H1 (cell line): ENCODE measurements around the gene AMPD3. TPM values are rescaled to one million over a fixed set of nuclear protein-coding genes. Genes with fewer than 3 reads are reported as not detected.

Source experiments
- CTCF ChIA-PET: fragments of 300-600 bp; sonication (Branson Sonifier 250); formaldehyde crosslinking; loops from one replicate; lab custom pipeline; 2021; ENCODE audit not compliant: partially characterized antibody; lab: Charles Lee
- POLR2A ChIA-PET: fragments of 300-600 bp; sonication (Branson Sonifier 250); formaldehyde crosslinking; loops from one replicate; lab custom pipeline; 2021; ENCODE audit warnings: inconsistent platforms; ENCODE audit not compliant: partially characterized antibody; lab: Charles Lee
- DNase-seq, 2 experiments: peaks; one replicate each; pipeline versions ENCODE4 v3.0.0 to v3.0.0-alpha.2; 2010 to 2022; ENCODE audit warnings: low spot score in 2 of 2, low read depth in 1 of 2, mixed read lengths in 1 of 2
- FAIRE-seq: peaks from 2 replicates; lab custom pipeline; 2011; peaks lifted over from hg19 to GRCh38; lab: Jason Lieb, UNC
- H2AFZ ChIP-seq: 2 replicates; pipeline ENCODE4 v1.8.1; 2012; ENCODE audit warnings: low read length, inconsistent platforms
- H2AK5ac ChIP-seq: 2 replicates; pipeline ENCODE4 v1.6.1; 2013; ENCODE audit warnings: low read depth, low read length
- H2BK120ac ChIP-seq: replicated peaks from 2 replicates; pipeline ENCODE3; 2013; ENCODE audit warnings: low read depth, low read length, inconsistent platforms
- H2BK12ac ChIP-seq: 2 replicates; pipeline ENCODE4 v1.6.1; 2013; ENCODE audit warnings: low read depth, low read length
- H2BK15ac ChIP-seq: 2 replicates; pipeline ENCODE4 v1.6.1; 2013; ENCODE audit warnings: low read length
- H2BK20ac ChIP-seq: 2 replicates; pipeline ENCODE4 v1.6.1; 2013; ENCODE audit warnings: low read length
- H2BK5ac ChIP-seq: 2 replicates; pipeline ENCODE4 v1.6.1; 2013; ENCODE audit warnings: low read depth, low read length
- H3K14ac ChIP-seq: 2 replicates; pipeline ENCODE4 v1.6.1; 2013; ENCODE audit warnings: inconsistent platforms; ENCODE audit not compliant: insufficient read length
- H3K18ac ChIP-seq: 2 replicates; pipeline ENCODE4 v1.6.1; 2013; ENCODE audit warnings: low read length; ENCODE audit errors: extremely low read depth
- H3K23ac ChIP-seq: 2 replicates; pipeline ENCODE4 v1.6.1; 2013; ENCODE audit warnings: inconsistent platforms; ENCODE audit not compliant: insufficient read length
- H3K23me2 ChIP-seq: 2 replicates; pipeline ENCODE4 v1.6.1; 2013; ENCODE audit warnings: low read depth, low read length
- H3K27ac ChIP-seq: 2 replicates; pipeline ENCODE4 v1.6.1; 2011; ENCODE audit warnings: low read depth, low read length, inconsistent platforms
- H3K27me3 ChIP-seq, 4 experiments: replicated peaks in 1 of 4; 1 replicate in 1 of 4; 2 replicates in 3 of 4; pipeline versions ENCODE4 v1.6.1 to v1.8.1; 2011 to 2013; ENCODE audit warnings: low read length in 3 of 4, mild to moderate bottlenecking in 3 of 4, inconsistent platforms in 2 of 4, mixed read lengths in 2 of 4, moderate library complexity in 1 of 4; ENCODE audit not compliant: control insufficient read depth in 3 of 4, insufficient read depth in 3 of 4; ENCODE audit errors: extremely low read depth in 1 of 4
- H3K36me3 ChIP-seq, 4 experiments: 2 replicates each; pipeline versions ENCODE4 v1.6.1 to v1.8.1; 2011 to 2013; ENCODE audit warnings: mild to moderate bottlenecking in 4 of 4, low read length in 3 of 4, moderate library complexity in 2 of 4, control low read depth in 1 of 4, inconsistent platforms in 1 of 4; ENCODE audit not compliant: insufficient read depth in 4 of 4, control insufficient read depth in 2 of 4
- H3K4ac ChIP-seq: replicated peaks from 2 replicates; pipeline ENCODE3; 2013; ENCODE audit warnings: low read length, low read depth, mixed read lengths, inconsistent platforms; ENCODE audit not compliant: insufficient read length
- H3K4me1 ChIP-seq, 4 experiments: replicated peaks in 1 of 4; 1 replicate in 1 of 4; 2 replicates in 3 of 4; pipeline versions ENCODE4 v1.6.1 to v1.8.1; 2011 to 2013; ENCODE audit warnings: low read length in 3 of 4, inconsistent platforms in 2 of 4, mixed read lengths in 1 of 4; ENCODE audit not compliant: insufficient read depth in 4 of 4, control insufficient read depth in 3 of 4
- H3K4me2 ChIP-seq, 2 experiments: 2 replicates each; pipeline versions ENCODE4 v1.6.1 to v1.8.1; 2011 to 2013; ENCODE audit warnings: low read depth in 2 of 2, low read length in 2 of 2, control low read depth in 1 of 2, inconsistent platforms in 1 of 2, mild to moderate bottlenecking in 1 of 2; ENCODE audit not compliant: insufficient read depth in 1 of 2
- H3K4me3 ChIP-seq, 4 experiments: fragments of 200-600, 300-600 bp in 1 of 4; sonication (generic), shearing (Covaris generic), sonication (Bioruptor Twin) in 1 of 4; 2 replicates each; pipeline versions ENCODE4 v1.5.1 to v1.8.1; 2011 to 2016; ENCODE audit warnings: low read length in 4 of 4, low read depth in 3 of 4, control low read depth in 2 of 4, inconsistent platforms in 2 of 4, mild to moderate bottlenecking in 2 of 4, mixed read lengths in 1 of 4, moderate library complexity in 1 of 4; ENCODE audit not compliant: insufficient read depth in 2 of 4; ENCODE audit errors: extremely low read depth in 1 of 4
- H3K56ac ChIP-seq: replicated peaks from 2 replicates; pipeline ENCODE3; 2013; ENCODE audit warnings: low read depth, mild to moderate bottlenecking, mixed read lengths, low read length, inconsistent platforms; ENCODE audit not compliant: insufficient read length
- H3K79me1 ChIP-seq: 2 replicates; pipeline ENCODE4 v1.6.1; 2013; ENCODE audit warnings: low read depth, low read length, control low read depth
- H3K79me2 ChIP-seq, 2 experiments: 2 replicates each; pipeline versions ENCODE4 v1.6.1 to v1.8.1; 2012 to 2013; ENCODE audit warnings: low read length in 2 of 2, mild to moderate bottlenecking in 2 of 2, inconsistent platforms in 1 of 2; ENCODE audit not compliant: insufficient read depth in 2 of 2, control insufficient read depth in 1 of 2
- H3K9ac ChIP-seq, 4 experiments: replicated peaks in 1 of 4; 1 replicate in 1 of 4; 2 replicates in 3 of 4; pipeline versions ENCODE4 v1.6.1 to v1.8.1; 2011 to 2013; ENCODE audit warnings: low read depth in 3 of 4, low read length in 3 of 4, control low read depth in 2 of 4, mild to moderate bottlenecking in 2 of 4, moderate library complexity in 2 of 4, inconsistent platforms in 1 of 4; ENCODE audit errors: extremely low read depth in 1 of 4
- H3K9me3 ChIP-seq, 2 experiments: 2 replicates each; pipeline versions ENCODE4 v1.6.1 to v1.8.1; 2012 to 2013; ENCODE audit warnings: mild to moderate bottlenecking in 2 of 2, moderate library complexity in 2 of 2, control low read depth in 1 of 2, inconsistent platforms in 1 of 2, low read depth in 1 of 2, low read length in 1 of 2, mixed read lengths in 1 of 2; ENCODE audit not compliant: insufficient read depth in 2 of 2
- H4K20me1 ChIP-seq, 2 experiments: replicated peaks in 1 of 2; 2 replicates each; pipeline versions ENCODE3 to v1.8.1; 2011 to 2013; ENCODE audit warnings: inconsistent platforms in 2 of 2, low read length in 2 of 2, mild to moderate bottlenecking in 1 of 2; ENCODE audit not compliant: insufficient read depth in 2 of 2, control insufficient read depth in 1 of 2
- H4K5ac ChIP-seq: 2 replicates; pipeline ENCODE4 v1.6.1; 2013; ENCODE audit warnings: low read length, low read depth, mixed read lengths, inconsistent platforms; ENCODE audit not compliant: insufficient read length
- H4K8ac ChIP-seq: 2 replicates; pipeline ENCODE4 v1.8.0; 2013; ENCODE audit warnings: mild to moderate bottlenecking, moderate library complexity, low read length, inconsistent platforms; ENCODE audit not compliant: insufficient read depth; ENCODE audit errors: extremely low read depth
- H4K91ac ChIP-seq: replicated peaks from 2 replicates; pipeline ENCODE3; 2013; ENCODE audit warnings: low read length, mixed read lengths, inconsistent platforms; ENCODE audit not compliant: insufficient read length
- BRCA1 ChIP-seq: IDR thresholded peaks from 2 replicates; pipeline ENCODE4 v1.6.1; 2012; ENCODE audit warnings: low read depth, low read length, improper control_type of control experiment
- CBX5 ChIP-seq: fragments of 300-800, 300-1000 bp; sonication (generic); IDR thresholded peaks from 2 replicates; pipeline ENCODE4 v1.7.1; 2016; ENCODE audit warnings: antibody characterized with exemption, low read length, low read depth
- JUN ChIP-seq: IDR thresholded peaks from 2 replicates; pipeline ENCODE4 v1.6.1; 2011; ENCODE audit warnings: low read depth, mild to moderate bottlenecking, improper control_type of control experiment, low read length
- MAX ChIP-seq: IDR thresholded peaks from 2 replicates; pipeline ENCODE4 v1.6.1; 2012; ENCODE audit warnings: inconsistent platforms
- SIN3A ChIP-seq, 2 experiments: IDR thresholded peaks in 1 of 2; conservative IDR thresholded peaks in 1 of 2; 2 replicates each; pipeline ENCODE4 v1.6.1; 2011 to 2012; ENCODE audit warnings: low read length in 2 of 2, improper control_type of control experiment in 1 of 2, low read depth in 1 of 2, mild to moderate bottlenecking in 1 of 2
- TEAD4 ChIP-seq: IDR thresholded peaks from 2 replicates; pipeline ENCODE4 v1.6.1; 2012; ENCODE audit warnings: low read depth, low read length, inconsistent platforms, mixed read lengths
- ZNF274 ChIP-seq: IDR thresholded peaks from 2 replicates; pipeline ENCODE4 v1.7.0; 2012; ENCODE audit warnings: low read length, borderline replicate concordance; ENCODE audit errors: extremely low read depth
- WGBS, 2 experiments: shearing (Covaris generic) in 1 of 2; methylation state at CpG; one replicate each; pipeline versions ENCODE4 v1.1.6 to v1.1.7; 2013 to 2015; ENCODE audit warnings: low lambda C conversion rate in 2 of 2, mixed read lengths in 2 of 2, inconsistent platforms in 1 of 2, low coverage in 1 of 2, missing lambda C conversion rate in 1 of 2; ENCODE audit not compliant: insufficient replicate concordance in 2 of 2, insufficient coverage in 1 of 2, insufficient read length in 1 of 2; ENCODE audit errors: extremely low coverage in 1 of 2, missing lambda C conversion rate in 1 of 2; 5-methylcytosine and 5-hydroxymethylcytosine counted together
- polyA plus RNA-seq, 7 experiments: library from polyadenylated mRNA; depleted of rRNA in 3 of 7; stranded (reverse) in 5 of 7; unstranded in 2 of 7; fragments of >200 nt in 5 of 7; fragments of 200-250 nt in 2 of 7; gene quantifications; 1 replicate in 5 of 7; 2 replicates in 1 of 7; 4 replicates in 1 of 7; pipeline versions ENCODE4 v1.2.1 to v1.2.3, GENCODE V29; 2011 to 2013; ENCODE audit warnings: missing spikeins in 2 of 7, mixed read lengths in 2 of 7
- total RNA-seq: library from RNA; stranded (reverse); fragmentation: NEBNext Ultra II Directional; extraction: Animal tissue kit (Norgen Biotek cat#: 25700); gene quantifications from 2 replicates; pipeline ENCODE4 v1.2.1, GENCODE V29; 2021

AMPD3 gene
- total and polyA plus RNA-seq, 2 of the 8 experiments (the other 6 are each of a cell fraction or from before 2014, with no cell fraction given): 4.0 to 6.3 TPM

- H3K56ac ChIP-seq: no peak overlapping the region
- no peak overlapping the region for H4K91ac ChIP-seq
- no peaks in the 10 kb centered on the region for H3K79me1 ChIP-seq
- POLR2A ChIA-PET: interaction anchor here (0.7 to 1.5 kb wide), 2 partner anchors 8 to 264 kb away, joined by 3 read pairs; partner anchors contain the start of gene EIF4G2
- H3K4ac ChIP-seq: no peak overlapping the region
- no peak overlapping the region for H2BK15ac ChIP-seq
- H3K4me3 ChIP-seq: no peak overlapping the region
- no peak overlapping the region for H4K5ac ChIP-seq
- no peak overlapping the region for H2AFZ ChIP-seq
- H3K23ac ChIP-seq: no peak overlapping the region
- no peak overlapping the region for H3K9ac ChIP-seq
- H2BK20ac ChIP-seq: no peak overlapping the region
- H3K79me2 ChIP-seq: no peaks in the 10 kb centered on the region
- H3K18ac ChIP-seq: no peak overlapping the region
- H3K4me1 ChIP-seq: peaks cover 0 to 6% (median 0%) of the 10 kb centered on the region in 4 experiments; a peak in 2 of 7 replicates
- no peaks in the 10 kb centered on the region for H3K27me3 ChIP-seq
- H2BK120ac ChIP-seq: no peak overlapping the region
- no peaks in the 10 kb centered on the region for H3K36me3 ChIP-seq
- peak overlapping the region; percentile 3; the same call in 1 of the 2 replicates for H4K8ac ChIP-seq
- H3K23me2 ChIP-seq: peaks cover 4% of the 10 kb centered on the region; the same call in 1 of the 2 replicates
- H3K14ac ChIP-seq: no peak overlapping the region
- no peak overlapping the region for H3K27ac ChIP-seq
- WGBS, 2 experiments: 86% methylated on average over 7 of the region's 7 CpGs; no CpG with 5 or more reads in 1 of the 2 experiments
- no peak overlapping the region for H2AK5ac ChIP-seq
- no peak for TF ChIP-seq SIN3A (conservative IDR thresholded peaks at IDR 0.05 in 1 of 2, IDR thresholded peaks at IDR 0.05 in 1 of 2; ENCODE audit: low read depth in 1 of 2, low read length in 2 of 2)
- TF ChIP-seq TEAD4: no peak
- TF ChIP-seq JUN: no peak
- no peak for TF ChIP-seq MAX
- TF ChIP-seq ZNF274: no peak
- TF ChIP-seq BRCA1: no peak
- TF ChIP-seq CBX5: no peak
- H2BK5ac ChIP-seq: peak overlapping the region; percentile 5; the same call in 1 of the 2 replicates
- CTCF ChIA-PET: interaction anchor here (0.6 to 3.0 kb wide), 8 partner anchors 9 to 553 kb away, joined by 3 to 10 read pairs (median 4); no protein-coding TSS in a partner anchor
- no peaks in the 10 kb centered on the region for H3K9me3 ChIP-seq
- FAIRE-seq (no peak), DNase-seq (no peak)
- no peak overlapping the region for H2BK12ac ChIP-seq
- no peak overlapping the region for H3K4me2 ChIP-seq
- H4K20me1 ChIP-seq: no peaks in the 10 kb centered on the region
Observed at GRCh38 chr11:10544491-10545465, 89.7 kb downstream of the AMPD3 start.
